IPS-15b (cell line): Measurements from ENCODE around the gene NAB2.
A peak's percentile ranks its signal among the peaks of the same experiment; 100 is the strongest.

Source experiments
- H3K27me3 ChIP-seq: one replicate; pipeline ENCODE4 v1.6.1; 2013; ENCODE audit warnings: low read length; ENCODE audit not compliant: control insufficient read depth, insufficient read depth
- H3K36me3 ChIP-seq: one replicate; pipeline ENCODE4 v1.6.1; 2013; ENCODE audit warnings: low read length; ENCODE audit not compliant: control insufficient read depth, insufficient read depth
- H3K4me1 ChIP-seq: one replicate; pipeline ENCODE4 v1.6.1; 2013; ENCODE audit warnings: mild to moderate bottlenecking, low read length; ENCODE audit not compliant: control insufficient read depth, insufficient read depth
- H3K4me3 ChIP-seq: one replicate; pipeline ENCODE4 v1.5.1; 2013; ENCODE audit warnings: low read depth, low read length
- H3K9ac ChIP-seq: one replicate; pipeline ENCODE4 v1.6.1; 2013; ENCODE audit warnings: low read depth, mild to moderate bottlenecking, low read length
- H3K9me3 ChIP-seq: one replicate; pipeline ENCODE4 v1.6.1; 2013; ENCODE audit warnings: mild to moderate bottlenecking, low read length; ENCODE audit not compliant: control insufficient read depth, insufficient read depth

Gene NAB2

GRCh38 chr12:57098546-57098945 lies 9.6 kb downstream of the NAB2 start:
- peaks cover 29% of the 10 kb centered on the region for H3K36me3 ChIP-seq
- H3K9me3 ChIP-seq: no peaks in the 10 kb centered on the region
- H3K4me1 ChIP-seq: peaks cover 11% of the 10 kb centered on the region
- no peaks in the 10 kb centered on the region for H3K27me3 ChIP-seq
- H3K4me3 ChIP-seq: no peak overlapping the region
- no peak overlapping the region for H3K9ac ChIP-seq

- H3K9me3 ChIP-seq: no peaks in the 10 kb centered on the region
- peaks cover 26% of the 10 kb centered on the region for H3K36me3 ChIP-seq
- no peaks in the 10 kb centered on the region for H3K27me3 ChIP-seq
- no peak overlapping the region for H3K4me3 ChIP-seq
- no peak overlapping the region for H3K9ac ChIP-seq
- peaks cover 8% of the 10 kb centered on the region for H3K4me1 ChIP-seq
These were observed 10.3 kb downstream of the NAB2 start for GRCh38 chr12:57099047-57099714.

- Histone ChIP-seq H3K4me1 (peaks cover 2% of the 10 kb centered on the region), H3K9ac (no peak overlapping the region), H3K4me3 (no peak overlapping the region), H3K9me3 (no peaks in the 10 kb centered on the region), H3K36me3 (peaks cover 27% of the 10 kb centered on the region), H3K27me3 (no peaks in the 10 kb centered on the region)
These were observed 10.9 kb downstream of the NAB2 start for GRCh38 chr12:57099766-57100165.

GRCh38 chr12:57101892-57102695 lies 13.2 kb downstream of the NAB2 start:
- Histone ChIP-seq H3K9me3 (no peaks in the 10 kb centered on the region), H3K4me1 (no peaks in the 10 kb centered on the region), H3K27me3 (no peaks in the 10 kb centered on the region), H3K4me3 (no peak overlapping the region), H3K36me3 (peaks cover 36% of the 10 kb centered on the region), H3K9ac (no peak overlapping the region)

GRCh38 chr12:57103856-57104255 lies 14.9 kb downstream of the NAB2 start:
- H3K9me3 ChIP-seq: no peaks in the 10 kb centered on the region
- H3K4me3 ChIP-seq: no peak overlapping the region
- H3K27me3 ChIP-seq: no peaks in the 10 kb centered on the region
- H3K9ac ChIP-seq: no peak overlapping the region
- H3K4me1 ChIP-seq: no peaks in the 10 kb centered on the region
- peaks cover 34% of the 10 kb centered on the region for H3K36me3 ChIP-seq

GRCh38 chr12:57104292-57104910 lies 15.5 kb downstream of the NAB2 start:
- Histone ChIP-seq H3K9me3 (no peaks in the 10 kb centered on the region), H3K4me3 (no peak overlapping the region), H3K36me3 (peaks cover 32% of the 10 kb centered on the region), H3K4me1 (peaks cover 2% of the 10 kb centered on the region), H3K9ac (no peak overlapping the region), H3K27me3 (no peaks in the 10 kb centered on the region)

GRCh38 chr12:57105011-57105753 lies 16.3 kb downstream of the NAB2 start:
- peaks cover 29% of the 10 kb centered on the region for H3K36me3 ChIP-seq
- H3K4me3 ChIP-seq: no peak overlapping the region
- H3K27me3 ChIP-seq: no peaks in the 10 kb centered on the region
- no peaks in the 10 kb centered on the region for H3K9me3 ChIP-seq
- no peak overlapping the region for H3K9ac ChIP-seq
- H3K4me1 ChIP-seq: peaks cover 9% of the 10 kb centered on the region

GRCh38 chr12:57106021-57106708 lies 17.3 kb downstream of the NAB2 start:
- Histone ChIP-seq H3K27me3 (no peaks in the 10 kb centered on the region), H3K4me3 (no peak overlapping the region), H3K9me3 (no peaks in the 10 kb centered on the region), H3K9ac (no peak overlapping the region), H3K4me1 (peaks cover 9% of the 10 kb centered on the region), H3K36me3 (peaks cover 29% of the 10 kb centered on the region)

- H3K4me1 ChIP-seq: peaks cover 14% of the 10 kb centered on the region
- H3K4me3 ChIP-seq: no peak overlapping the region
- no peaks in the 10 kb centered on the region for H3K9me3 ChIP-seq
- H3K36me3 ChIP-seq: peaks cover 24% of the 10 kb centered on the region
- H3K27me3 ChIP-seq: no peaks in the 10 kb centered on the region
- H3K9ac ChIP-seq: no peak overlapping the region
These were observed 18.7 kb downstream of the NAB2 start for GRCh38 chr12:57107456-57108155.

GRCh38 chr12:57109207-57110103 lies 20.5 kb downstream of the NAB2 start:
- H3K4me1 ChIP-seq: peaks cover 14% of the 10 kb centered on the region
- no peaks in the 10 kb centered on the region for H3K27me3 ChIP-seq
- H3K9ac ChIP-seq: peak overlapping the region; percentile 65
- peaks cover 20% of the 10 kb centered on the region for H3K36me3 ChIP-seq
- H3K4me3 ChIP-seq: peak overlapping the region; percentile 82
- H3K9me3 ChIP-seq: no peaks in the 10 kb centered on the region
